ENCODE measurements around the gene CD68.

Gene CD68

GRCh38 chr17:7629939-7630571 lies 50.6 kb downstream of the CD68 start, which contains the start of gene SHBG:
Gene SHBG, plus strand, starts transcription at chr17:7630135. Its CDS starts 38 bp downstream, at chr17:7630173.
- Histone ChIP-seq H3K9ac (ENCODE audit: low read depth, low read length) (no peak within 1 kb of the TSS), H3K9me3 (ENCODE audit: insufficient read depth, low read depth, low read length) (no peaks in the 10 kb centered on the region), H3K4me1 (ENCODE audit: insufficient read depth, low read length) (peaks cover 6% of the 10 kb centered on the region; the same call in 1 of the 2 replicates), H3K27me3 (ENCODE audit: insufficient read depth, low read length) (no peaks in the 10 kb centered on the region), H3K36me3 (ENCODE audit: insufficient read depth, low read depth, low read length) (peaks cover 8% of the 10 kb centered on the region; the same call in 1 of the 2 replicates), H3K4me3 (ENCODE audit: low read length) (no peak within 1 kb of the TSS), H3K27ac (ENCODE audit: low read length) (no peak within 1 kb of the TSS)

Data from iPS-20b (cell line).